Stimulated activated CD8-positive, alpha-beta memory T cell treated with anti-CD3 and anti-CD28 coated beads, Interleukin-15, amount 100 ng/mL, for 24 hours (primary cell): ENCODE data around the gene DNAH17.

Experiments used
- DNase-seq: peaks from one replicate; pipeline ENCODE4 v3.0.0-alpha.2; 2020; ENCODE audit warnings: low read depth

The DNAH17 gene

DNA sequence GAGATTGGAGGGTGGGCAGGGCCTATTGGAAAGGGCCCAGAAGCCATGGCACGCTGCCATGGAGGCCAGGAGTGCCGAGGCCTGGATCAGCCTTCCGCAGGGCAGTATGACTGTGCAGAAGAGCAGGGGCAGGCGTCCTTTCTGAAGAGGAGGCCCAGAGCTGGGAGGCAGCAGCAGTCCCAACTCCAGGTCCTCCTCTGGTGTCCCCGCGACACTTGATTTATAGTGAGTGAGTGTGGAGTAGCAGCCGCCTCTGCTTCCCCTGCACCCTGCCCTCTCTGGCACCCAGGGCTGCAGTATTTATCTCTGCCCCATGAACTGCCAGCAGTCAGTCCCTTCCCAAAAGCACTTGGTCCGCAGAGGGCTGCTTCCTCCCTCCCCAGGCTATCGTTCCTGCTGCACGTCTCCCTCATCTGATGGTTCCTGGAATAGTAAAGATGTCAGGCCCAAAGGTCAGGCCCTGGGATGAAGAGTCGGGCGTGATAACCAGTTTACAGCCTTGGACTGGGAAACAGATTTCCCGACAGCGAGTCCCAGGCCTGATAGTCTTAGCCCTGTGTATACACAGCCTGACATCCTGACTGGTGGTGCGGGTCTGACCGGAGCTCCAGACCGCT lies 165.8 kb downstream of the DNAH17 start:
- no peak for DNase-seq

DNA sequence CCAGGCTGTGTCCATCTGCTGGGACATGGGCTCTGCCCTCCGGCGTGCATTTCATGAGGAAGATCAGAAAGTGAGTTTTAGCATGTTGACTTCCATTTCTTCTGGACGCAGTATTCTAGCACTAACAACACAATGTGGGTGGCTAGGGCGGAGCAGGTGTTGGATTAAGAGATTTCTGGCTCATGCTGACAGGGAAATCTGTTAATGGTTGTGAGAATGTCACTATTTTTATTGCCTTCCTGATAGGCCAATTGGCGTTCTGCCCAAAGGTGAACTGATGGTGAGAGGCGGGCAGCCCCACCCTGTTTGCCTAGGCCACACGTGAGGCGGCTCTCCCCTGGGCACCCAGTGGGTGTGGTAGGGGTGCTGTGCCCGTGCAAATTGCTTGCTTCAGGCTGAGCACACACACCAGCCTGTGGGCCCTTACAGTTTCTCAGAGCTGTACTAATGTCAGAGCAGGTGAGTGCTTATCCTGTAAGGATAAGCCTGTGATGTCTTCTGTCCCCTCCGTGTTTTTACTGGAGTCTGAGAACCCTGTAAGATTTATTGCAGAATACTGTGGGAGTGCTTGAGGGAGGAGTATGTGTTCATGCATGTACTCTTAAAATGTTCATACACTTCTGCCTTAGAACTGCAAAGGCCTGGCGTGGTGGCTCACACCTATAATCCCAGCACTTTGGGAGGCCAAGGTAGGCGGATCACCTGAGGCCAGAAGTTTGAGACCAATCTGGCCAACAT lies 167.8 kb downstream of the DNAH17 start:
- no peak for DNase-seq

DNA sequence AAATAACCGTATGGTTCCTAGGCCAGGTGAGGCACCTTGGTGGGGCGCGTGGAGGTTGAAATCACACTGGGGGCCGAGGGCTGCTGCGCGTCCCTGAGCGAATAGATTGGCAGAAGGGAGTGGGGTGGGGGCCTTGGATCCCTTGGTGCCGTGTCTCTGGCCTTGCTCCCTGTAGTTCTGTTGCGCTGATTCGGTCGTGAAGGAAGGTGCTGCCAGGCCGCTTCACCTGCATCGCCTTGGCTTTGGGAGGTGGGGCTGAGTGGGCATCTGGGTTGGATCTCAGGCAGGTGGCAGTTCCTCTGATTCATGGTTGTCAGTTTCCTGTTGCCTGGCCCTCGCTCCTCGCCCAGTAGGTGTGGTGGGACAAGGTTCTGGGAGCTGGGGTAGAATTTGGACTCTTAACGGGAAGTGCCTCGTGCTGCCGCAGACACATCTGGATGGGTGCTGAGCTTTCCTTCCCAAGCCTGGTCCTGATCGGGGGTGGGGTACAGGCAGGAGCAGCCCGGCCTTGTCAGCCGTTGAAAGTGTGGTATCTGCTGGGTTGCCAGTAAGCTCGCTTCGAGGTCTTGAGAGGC lies 168.6 kb downstream of the DNAH17 start:
- no peak for DNase-seq

DNA sequence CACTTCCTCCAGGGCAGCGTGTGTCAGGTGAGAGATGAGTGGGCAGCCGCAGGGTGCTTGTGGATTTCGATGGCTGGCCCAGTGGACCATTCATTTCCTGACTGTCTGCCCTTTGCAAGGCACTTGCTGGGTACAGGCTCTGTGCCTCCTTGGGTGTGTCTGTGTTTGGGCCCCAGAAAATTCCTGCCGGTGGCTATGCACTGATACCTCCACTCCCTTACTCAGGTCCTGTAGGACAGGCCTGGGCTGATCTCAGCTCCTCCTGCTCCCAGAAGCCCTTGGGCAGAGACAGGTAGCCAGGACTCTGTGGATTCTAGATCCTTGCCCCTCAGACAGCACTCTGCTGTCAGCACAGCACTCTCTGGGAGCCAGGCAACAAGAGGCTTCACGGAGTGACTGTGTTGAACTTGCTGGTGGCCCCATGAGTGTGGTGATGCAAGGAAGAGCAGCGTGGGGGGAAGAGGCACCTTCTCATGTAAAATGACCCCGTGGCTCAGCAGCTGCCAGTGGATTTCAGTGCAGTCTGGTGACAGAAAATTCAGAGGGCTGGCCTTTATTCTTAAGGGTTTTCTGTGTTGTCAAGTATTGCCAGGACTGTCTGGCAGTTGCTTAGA lies 169.7 kb downstream of the DNAH17 start:
- no peak for DNase-seq

DNA sequence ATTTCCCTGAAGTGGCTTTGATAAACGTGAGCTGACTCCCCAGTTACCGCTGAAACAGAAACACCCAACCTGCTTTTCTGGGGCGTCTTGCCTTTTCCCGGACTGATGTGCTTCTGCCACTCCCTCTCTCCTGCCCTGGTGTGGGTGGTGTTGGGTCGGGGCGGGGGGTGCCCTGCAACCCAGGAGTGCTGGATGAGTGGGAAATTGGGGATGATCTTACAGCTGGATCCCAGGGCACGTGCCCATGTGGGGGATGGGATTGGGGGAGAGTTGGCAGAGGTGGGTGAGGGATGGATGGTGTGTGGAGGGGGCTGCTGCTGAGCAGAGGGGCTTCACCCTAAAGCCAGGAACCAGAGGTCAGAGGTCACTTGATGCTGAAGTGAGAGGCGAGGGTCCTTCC lies 170.3 kb downstream of the DNAH17 start:
- DNase-seq: no peak

DNA sequence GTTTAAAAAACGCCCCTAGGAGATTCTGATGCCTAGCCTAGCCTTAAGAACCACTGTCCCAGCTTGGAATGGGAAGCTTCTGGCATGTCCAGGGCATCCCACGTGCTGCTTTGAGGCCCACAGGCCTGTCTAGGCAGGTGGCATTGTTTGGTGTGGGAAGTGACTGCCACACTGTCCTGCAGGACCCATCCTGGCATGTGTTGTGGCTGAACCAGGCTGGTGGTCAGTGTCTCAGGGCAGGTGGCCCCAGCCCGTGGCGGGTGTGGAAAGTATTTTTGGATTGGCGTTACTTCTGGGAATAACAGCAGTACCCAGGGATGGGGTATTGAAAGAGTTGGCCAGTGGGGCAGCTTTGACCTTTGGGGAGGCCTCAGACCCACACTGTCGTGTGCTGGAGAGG lies 170.8 kb downstream of the DNAH17 start:
- no peak for DNase-seq

DNA sequence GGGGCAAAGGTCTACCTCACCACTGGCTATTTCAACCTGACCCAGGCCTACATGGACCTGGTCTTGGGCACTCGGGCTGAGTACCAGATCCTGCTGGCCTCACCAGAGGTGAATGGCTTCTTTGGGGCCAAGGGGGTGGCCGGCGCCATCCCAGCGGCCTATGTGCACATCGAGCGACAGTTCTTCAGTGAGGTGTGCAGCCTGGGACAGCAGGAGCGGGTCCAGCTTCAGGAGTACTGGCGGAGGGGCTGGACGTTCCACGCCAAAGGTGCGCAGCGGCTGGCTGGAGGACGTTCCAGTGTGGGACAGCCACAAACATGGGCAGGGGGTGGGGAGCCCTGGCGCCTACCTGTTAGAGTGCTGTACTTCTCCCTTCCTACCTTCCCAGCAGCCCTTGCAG lies 173.4 kb downstream of the DNAH17 start:
- DNase-seq: no peak

DNA sequence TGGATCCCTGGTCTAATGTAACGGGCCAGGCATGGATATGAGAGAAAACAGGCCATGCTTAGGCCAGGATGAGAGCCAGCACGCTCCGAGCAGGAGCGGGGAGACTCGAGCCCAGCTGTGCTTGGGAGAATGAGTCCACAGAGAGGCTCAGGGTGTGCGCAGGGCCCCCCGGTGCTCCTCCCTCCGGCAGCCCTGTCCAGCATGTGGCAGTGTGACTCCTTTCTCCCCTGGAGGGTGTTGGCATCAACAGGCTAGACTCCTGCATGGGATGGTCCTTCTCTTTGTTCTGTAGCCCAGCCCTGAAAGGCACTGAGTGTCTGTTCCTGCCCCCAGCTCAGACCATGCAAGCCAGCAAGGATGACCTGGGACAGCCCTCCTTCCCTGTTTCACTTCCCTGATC lies 175.3 kb downstream of the DNAH17 start:
- DNase-seq: no peak

DNA sequence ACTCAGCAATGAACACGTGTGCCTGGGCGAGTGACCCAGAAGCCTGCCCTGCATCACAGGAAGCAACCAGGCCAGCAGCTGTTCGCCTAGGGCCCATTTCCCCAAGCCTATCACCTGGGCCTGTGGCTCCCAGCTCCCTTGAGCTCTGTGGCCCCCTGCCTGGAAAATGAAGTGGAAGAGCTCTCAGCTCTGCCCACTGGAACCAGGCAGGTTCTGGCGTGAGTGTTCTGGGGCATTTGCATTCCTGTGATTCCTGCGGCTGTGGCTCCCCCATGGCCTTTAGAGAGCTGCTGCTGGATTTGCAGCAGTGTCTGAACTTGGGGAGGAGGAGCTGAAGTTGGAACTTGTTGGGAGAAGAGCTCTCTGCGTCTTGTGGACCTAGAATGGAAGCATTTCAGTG lies 175.9 kb downstream of the DNAH17 start:
- DNase-seq: no peak

DNA sequence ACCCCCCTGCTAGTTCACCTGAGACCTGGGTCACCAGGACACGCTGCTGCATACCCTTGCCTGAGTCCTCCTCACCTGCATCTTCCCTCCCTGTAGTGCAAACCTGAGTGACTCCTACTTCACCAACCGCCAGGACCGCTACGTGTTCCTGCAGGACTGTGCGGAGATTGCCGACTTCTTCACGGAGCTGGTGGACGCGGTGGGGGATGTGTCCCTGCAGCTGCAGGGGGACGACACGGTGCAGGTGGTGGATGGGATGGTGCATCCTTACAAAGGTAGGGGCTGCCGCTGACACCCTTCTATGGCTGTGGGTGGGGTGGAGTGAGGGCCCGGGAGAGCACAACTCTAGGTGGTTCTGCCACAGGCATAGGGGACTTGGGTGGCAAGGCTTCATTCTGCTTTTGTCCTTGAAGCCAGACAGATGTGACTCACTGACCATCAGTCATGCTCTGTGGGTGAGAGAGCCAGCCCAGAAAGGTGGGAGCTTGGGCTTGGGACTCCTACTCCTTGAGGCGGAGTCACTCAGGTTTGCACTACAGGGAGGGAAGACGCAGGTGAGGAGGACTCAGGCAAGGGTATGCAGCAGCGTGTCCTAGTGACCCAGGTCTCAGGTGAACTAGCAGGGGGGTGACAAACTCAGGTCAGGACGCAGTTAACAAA lies 176.5 kb downstream of the DNAH17 start:
- DNase-seq: no peak

DNA sequence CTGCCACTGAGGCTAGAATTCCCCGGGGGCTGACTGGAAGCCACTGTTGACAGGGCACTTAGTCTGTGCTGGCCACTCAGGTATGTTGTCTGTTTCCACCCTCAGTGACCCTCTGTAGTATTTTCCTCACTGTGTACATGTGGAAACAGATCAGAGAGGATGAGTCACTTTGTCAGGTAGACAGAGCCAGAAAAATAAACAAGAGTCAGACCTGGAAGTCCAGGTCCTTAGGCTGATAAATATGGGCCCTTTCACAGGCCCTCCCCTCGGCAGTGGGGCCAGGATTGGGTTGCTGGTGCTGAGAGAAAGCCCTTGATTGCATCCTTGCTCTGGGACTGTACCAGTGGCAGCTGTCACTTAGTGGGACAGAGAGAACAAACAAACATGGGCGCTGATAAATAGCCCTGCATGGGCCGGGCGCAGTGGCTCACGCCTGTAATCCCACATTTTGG lies 177.5 kb downstream of the DNAH17 start:
- no peak for DNase-seq

DNA sequence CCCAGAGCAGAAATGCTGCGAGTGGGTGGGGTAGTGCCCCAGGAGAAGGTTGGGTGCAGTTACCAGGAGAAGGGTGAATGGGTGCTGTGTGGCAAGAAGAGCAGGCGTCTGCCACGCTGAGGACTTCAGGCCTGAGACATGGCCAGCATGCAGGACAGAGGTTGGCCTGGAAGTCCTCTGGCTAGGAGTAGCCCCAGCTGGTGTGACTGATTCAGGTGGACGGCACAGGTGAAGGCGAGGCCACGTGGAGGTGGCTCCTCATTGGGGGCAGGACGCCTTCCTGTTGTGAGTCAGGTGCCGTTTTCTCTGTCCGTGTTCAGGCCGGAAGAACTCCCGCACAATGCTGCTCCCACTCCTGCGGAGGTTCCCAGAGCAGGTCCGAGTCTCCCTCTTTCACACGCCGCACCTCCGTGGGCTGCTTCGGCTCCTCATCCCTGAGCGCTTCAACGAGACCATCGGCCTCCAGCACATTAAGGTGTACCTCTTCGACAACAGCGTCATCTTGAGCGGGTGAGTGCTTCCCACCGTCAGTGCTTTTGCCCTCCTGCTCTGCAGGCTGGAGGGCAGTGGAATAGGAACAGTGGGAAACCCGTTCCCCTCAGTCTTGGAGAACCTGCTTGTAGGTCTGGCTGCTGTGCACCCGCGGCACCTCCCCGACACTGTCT lies 178.0 kb downstream of the DNAH17 start:
- DNase-seq: no peak

DNA sequence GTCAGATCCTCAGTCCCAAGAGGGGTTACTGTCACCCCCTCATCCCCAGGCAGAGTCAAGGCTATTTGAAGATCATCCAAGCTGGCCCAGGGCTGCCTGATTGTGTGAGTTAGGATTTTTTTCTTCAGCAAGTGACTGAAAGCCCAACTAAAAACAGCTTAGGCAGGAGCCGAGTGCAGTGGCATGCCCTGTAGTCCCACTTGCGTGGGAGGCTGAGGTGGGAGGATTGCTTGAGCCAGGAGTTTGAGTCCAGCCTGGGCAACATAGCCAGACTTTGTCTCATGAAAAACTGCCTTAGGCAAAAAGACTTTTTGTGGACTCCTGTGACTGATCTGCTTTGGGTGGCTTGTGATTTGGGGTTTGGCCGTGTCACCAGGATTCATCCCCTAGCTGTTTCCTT lies 178.8 kb downstream of the DNAH17 start:
- no peak for DNase-seq

DNA sequence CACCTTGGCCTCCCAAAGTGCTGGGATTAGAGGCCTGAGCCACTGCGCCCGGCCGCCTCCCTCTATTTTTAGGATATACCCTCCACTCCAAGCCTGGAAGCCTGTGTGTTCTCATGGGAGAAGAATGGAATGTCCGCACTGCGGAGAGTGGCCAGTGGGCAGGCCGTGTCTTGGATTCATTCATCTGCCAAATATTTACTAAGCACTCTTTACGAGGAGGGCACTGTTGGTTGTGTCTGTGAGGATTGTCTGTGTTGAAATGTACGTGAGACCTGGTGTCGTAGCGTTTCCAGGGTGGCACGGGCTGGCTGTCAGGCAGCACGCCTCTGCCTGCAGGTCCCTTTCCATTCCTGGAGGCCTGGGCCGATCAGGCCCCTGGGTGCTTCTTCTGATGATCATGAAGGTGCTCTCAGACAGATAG lies 179.5 kb downstream of the DNAH17 start:
- DNase-seq: no peak

DNA sequence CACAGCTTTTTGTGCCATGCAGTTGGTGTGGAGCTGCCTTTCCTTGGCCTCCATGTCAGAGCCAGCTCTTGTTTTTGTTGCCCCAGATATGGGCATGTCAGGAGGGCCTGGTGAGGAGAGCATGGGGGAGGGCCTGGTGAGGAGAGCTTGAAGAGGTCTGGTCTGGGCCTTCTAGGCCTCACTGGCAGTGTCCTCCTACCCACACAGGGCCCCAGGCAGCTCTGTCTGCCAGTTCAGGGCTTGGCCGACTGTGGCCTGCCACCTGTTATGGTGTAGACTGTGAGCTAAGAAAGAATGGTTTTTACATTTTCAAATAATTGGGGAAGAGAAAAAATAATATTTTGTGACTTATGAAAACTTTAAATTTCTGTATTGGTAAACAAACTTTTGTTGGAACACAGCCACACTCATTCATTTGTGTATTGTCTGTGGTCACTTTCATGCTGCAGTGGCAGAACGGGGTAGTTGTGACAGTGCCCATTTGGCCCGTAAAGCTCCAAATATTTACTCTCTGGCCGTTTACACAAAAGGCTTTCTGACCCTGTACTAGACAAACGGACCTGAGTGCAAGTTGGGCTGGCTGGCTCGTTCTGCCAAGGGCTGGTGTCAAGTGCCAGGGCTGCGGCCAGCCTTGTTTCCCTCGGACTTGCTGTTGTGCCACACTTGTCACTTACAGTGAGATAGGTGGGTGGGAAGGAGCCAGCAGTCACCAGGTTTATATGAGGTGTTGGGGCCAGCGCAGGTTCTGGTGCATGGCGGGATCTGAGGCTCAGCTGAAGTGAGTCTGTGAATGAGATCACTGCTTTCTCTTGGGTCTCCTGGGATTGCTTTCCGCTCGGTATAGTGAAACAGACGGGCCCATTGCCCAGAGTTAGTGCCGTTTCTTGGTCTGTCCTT lies 180.5 kb downstream of the DNAH17 start:
- no peak for DNase-seq

DNA sequence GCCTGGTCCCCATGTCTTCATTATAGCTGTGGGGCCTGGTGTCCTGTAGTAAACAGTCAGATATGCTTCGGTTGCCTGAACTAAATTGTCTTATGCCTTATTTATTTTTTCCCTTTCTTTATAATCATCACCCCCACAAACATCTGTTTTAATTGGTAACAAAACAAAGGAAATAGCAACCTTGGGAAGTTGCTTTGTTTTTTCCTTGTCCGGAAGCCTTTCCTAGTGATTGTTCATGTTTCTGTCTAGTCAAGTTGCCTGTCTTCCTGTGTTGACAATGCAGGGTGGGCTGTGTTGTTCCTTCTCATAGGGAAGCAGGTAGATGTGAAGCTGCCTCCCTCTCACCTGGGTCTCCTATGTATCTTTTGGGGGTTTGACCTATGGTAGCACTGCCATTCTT lies 182.0 kb downstream of the DNAH17 start:
- DNase-seq: no peak

DNA sequence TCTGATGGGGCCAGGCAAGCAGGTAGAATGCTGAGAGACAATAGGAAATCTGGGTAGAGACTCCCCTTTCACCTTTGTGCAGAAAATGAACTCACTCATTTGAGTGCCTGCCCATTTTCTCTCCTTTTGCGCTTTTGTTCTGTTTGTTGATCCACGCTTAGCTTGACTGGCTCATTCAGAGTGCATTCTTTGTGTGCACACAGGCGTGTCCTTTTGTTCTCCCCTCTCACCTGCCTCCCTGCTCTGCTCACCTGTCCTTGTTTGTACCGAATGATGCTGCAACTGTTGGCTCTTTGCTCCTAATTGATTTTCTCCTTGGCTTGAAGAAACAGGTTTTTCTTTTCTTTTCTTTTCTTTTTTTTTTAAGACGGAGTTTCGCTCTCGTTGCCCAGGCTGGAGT lies 183.0 kb downstream of the DNAH17 start:
- DNase-seq: no peak

DNA sequence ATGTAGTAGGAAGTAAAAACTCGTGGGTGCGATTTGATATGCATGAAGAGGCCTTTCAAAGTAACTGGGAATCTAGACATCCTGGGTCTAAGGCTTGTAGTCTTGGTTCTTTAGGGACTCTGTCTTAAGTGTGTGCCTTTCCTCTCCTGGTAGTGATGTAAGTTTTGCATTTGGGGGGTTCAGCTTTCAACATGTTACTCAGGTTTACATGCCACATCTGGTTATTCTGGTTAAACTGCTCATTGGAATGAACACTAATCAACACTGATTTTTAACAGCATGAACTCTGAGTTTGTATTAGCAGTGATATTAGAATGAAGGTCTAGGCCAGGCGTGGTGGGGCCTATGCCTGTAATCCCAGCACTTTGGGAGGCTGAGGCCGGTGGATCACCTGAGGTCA lies 183.6 kb downstream of the DNAH17 start:
- no peak for DNase-seq

DNA sequence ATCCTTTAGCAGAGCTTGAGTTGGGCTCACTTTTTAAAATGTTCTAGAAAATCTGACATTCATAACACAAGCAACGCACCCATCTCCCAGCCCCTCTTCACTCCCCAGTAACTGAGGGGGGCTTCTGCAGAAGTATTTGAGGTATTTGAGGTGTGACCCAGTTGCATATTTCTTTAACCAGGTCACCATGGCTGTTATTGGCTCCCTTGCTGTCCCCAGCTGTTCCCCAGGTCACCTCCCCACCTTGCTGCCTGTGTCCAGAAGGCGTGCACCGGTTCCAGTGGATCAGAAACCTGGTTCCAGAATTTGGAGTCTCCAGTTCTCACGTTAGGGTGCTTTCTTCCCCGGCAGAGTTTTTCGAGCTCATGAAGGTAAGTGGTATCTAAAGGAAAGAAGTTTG lies 184.9 kb downstream of the DNAH17 start:
- DNase-seq: no peak

DNA sequence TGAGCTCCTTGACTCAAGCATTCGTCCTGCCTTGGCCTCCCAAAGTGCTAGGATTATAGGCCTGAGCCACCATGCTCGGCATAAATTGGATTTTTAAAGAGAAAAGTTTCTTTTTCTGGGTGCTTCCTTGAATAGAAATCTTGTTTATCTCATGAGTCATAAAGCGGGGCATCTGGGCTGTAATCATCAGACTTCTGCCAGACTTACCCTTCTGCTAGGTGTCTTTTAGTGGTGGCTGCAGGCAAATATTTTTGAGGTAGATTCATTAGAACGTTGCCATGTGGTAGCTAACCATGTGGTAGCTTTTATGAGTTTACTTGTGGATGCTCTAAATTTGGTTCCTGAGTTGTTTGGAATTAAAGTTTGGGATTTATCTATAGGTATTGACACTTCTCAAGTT lies 185.4 kb downstream of the DNAH17 start:
- DNase-seq: no peak

DNA sequence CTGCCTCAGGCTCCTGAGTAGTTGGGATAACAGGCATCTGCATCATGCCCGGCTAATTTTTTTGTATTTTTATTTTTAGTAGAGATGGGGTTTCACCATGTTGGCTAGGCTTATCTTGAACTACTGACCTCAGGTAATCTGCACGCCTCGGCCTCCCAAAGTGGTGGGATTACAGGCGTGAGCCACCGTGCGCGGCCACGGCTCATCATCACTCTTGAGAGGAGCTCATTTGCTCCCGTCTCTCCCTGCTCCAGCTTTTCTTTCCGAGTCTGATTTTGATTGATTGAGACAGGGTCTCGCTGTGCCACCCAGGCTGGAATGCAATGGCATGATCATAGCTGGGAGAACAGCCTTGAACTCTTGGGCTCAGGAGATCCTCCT lies 186.2 kb downstream of the DNAH17 start:
- no peak for DNase-seq
